ENCODE results near the gene FPGS.

DNA sequence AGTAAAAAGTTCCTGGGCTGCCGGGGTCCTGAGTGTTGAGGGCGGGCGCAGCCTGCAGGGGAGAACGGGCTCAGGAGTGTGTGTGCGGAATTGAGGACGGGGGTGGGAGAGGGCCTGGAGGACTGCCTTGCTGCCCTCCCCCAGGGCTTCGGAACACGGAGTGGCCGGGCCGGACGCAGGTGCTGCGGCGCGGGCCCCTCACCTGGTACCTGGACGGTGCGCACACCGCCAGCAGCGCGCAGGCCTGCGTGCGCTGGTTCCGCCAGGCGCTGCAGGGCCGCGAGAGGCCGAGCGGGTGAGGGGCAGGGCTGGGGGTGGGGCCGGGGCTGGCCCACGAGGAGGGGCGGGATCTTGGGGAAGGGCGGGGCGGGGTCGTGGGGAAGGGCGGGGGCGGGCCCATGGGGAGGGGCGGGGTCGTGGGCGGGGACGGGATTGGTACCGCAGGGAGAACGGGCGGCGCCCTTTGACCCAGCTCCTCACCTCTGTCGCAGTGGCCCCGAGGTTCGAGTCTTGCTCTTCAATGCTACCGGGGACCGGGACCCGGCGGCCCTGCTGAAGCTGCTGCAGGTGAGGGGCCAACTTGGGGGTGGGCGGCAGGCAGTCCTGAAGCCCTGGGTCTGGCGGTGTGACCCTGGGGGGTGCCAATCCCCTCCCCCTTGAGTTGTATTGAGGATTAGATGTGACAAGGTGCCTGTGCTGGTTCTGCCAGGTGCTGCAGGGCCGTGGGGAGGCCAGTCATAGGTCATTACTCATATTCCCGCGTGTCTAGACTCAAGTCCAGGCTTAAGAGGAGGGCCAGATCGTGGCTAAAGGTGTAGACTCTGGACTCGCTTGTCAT lies 7.1 kb downstream of the FPGS start:
- TF ChIP-seq, protein P1, sequence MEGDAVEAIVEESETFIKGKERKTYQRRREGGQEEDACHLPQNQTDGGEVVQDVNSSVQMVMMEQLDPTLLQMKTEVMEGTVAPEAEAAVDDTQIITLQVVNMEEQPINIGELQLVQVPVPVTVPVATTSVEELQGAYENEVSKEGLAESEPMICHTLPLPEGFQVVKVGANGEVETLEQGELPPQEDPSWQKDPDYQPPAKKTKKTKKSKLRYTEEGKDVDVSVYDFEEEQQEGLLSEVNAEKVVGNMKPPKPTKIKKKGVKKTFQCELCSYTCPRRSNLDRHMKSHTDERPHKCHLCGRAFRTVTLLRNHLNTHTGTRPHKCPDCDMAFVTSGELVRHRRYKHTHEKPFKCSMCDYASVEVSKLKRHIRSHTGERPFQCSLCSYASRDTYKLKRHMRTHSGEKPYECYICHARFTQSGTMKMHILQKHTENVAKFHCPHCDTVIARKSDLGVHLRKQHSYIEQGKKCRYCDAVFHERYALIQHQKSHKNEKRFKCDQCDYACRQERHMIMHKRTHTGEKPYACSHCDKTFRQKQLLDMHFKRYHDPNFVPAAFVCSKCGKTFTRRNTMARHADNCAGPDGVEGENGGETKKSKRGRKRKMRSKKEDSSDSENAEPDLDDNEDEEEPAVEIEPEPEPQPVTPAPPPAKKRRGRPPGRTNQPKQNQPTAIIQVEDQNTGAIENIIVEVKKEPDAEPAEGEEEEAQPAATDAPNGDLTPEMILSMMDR (IDR thresholded peaks at IDR 0.05) = peak; percentile 4
- TF ChIP-seq EZH2 (IDR thresholded peaks at IDR 0.05) = no peak
